IMR-90 (cell line): ENCODE data around the gene RAB28.

Experiments used
- CEBPB ChIP-seq: IDR thresholded peaks from 2 replicates; pipeline ENCODE4 v1.6.1; 2012; ENCODE audit warnings: low read depth, low read length, improper control_type of control experiment
- CHD1 ChIP-seq: IDR thresholded peaks from 2 replicates; pipeline ENCODE4 v1.6.1; 2012; ENCODE audit warnings: low read depth, low read length, improper control_type of control experiment
- MXI1 ChIP-seq: IDR thresholded peaks from 2 replicates; pipeline ENCODE4 v1.6.1; 2012; ENCODE audit warnings: low read depth, mild to moderate bottlenecking, low read length, moderate library complexity, borderline replicate concordance
- POLR2A ChIP-seq: IDR thresholded peaks from 2 replicates; pipeline ENCODE4 v1.6.1; 2012; ENCODE audit warnings: mild to moderate bottlenecking, low read depth, low read length
- RCOR1 ChIP-seq: IDR thresholded peaks from 2 replicates; pipeline ENCODE4 v1.6.1; 2012; ENCODE audit warnings: mild to moderate bottlenecking, low read length, improper control_type of control experiment; ENCODE audit not compliant: insufficient replicate concordance
- SMC3 ChIP-seq: fragments of 150-350 bp; IDR thresholded peaks from 2 replicates; pipeline ENCODE4 v1.6.1; 2016; ENCODE audit warnings: low read depth, mild to moderate bottlenecking, antibody characterized with exemption, low read length, moderate library complexity
- TF ChIP-seq, protein P1 (sequence below): conservative IDR thresholded peaks from 2 replicates; pipeline ENCODE4 v1.5.1; 2012; ENCODE audit warnings: mild to moderate bottlenecking, low read depth, low read length, improper control_type of control experiment
- TF ChIP-seq, protein P2 (sequence below): fragments of 150-350 bp; IDR thresholded peaks from 2 replicates; pipeline ENCODE4 v1.6.1; 2017; ENCODE audit warnings: mild to moderate bottlenecking, antibody characterized with exemption, low read length, low read depth

DNA sequence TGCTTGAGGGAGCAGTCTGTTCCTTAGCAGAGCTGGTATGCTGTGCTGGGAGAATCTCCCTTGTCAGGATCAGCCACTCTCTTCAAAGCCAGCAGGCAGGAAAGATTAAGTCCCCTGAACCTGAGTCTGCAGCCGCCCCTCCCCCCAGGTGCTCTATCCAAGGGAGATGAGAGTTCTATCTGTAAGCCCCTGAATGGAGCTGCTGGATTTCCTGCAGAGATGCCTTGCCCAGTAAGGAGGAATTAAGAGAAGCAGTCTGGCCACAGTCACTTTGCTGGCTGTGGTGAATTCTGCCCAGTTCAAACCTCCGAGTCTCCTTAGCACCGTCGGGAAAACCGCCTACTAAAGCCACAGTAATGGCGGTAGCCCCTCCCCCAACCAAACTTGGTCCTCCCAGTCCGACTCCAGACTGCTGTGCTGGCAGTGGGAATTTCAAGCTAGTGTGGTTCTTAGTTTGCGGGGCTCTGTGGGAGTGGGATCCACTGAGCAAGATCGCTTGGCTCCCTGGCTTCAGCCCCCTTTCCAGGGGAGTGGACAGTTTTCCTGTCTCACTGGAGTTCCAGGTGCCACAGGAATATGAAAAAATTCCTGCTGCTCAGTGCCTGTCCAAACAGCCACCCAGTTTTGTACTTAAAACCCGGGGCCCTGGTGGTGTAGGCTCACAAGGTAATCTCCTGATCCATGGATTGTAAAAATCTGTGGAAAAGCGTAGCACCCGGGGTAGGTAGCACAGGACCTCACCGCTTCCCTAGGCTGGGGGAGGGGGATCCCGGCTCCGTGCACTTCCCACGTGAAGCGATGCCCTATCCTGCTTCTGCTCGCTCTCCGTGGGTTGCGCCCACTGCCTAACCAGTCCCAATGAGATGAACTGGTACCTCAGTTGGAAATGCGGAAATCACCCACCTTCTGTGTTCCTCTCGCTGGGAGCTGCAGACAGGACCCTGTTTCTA, 38.0 kb downstream of the RAB28 start:
- TF ChIP-seq MXI1 (no peak), SMC3 (no peak), POLR2A (no peak), CEBPB (no peak), CHD1 (no peak), RCOR1 (no peak)
- TF ChIP-seq, protein P1, sequence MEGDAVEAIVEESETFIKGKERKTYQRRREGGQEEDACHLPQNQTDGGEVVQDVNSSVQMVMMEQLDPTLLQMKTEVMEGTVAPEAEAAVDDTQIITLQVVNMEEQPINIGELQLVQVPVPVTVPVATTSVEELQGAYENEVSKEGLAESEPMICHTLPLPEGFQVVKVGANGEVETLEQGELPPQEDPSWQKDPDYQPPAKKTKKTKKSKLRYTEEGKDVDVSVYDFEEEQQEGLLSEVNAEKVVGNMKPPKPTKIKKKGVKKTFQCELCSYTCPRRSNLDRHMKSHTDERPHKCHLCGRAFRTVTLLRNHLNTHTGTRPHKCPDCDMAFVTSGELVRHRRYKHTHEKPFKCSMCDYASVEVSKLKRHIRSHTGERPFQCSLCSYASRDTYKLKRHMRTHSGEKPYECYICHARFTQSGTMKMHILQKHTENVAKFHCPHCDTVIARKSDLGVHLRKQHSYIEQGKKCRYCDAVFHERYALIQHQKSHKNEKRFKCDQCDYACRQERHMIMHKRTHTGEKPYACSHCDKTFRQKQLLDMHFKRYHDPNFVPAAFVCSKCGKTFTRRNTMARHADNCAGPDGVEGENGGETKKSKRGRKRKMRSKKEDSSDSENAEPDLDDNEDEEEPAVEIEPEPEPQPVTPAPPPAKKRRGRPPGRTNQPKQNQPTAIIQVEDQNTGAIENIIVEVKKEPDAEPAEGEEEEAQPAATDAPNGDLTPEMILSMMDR: no peak
- TF ChIP-seq, protein P2, sequence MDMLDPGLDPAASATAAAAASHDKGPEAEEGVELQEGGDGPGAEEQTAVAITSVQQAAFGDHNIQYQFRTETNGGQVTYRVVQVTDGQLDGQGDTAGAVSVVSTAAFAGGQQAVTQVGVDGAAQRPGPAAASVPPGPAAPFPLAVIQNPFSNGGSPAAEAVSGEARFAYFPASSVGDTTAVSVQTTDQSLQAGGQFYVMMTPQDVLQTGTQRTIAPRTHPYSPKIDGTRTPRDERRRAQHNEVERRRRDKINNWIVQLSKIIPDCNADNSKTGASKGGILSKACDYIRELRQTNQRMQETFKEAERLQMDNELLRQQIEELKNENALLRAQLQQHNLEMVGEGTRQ: no peak
